A673 (cell line): ENCODE data around the gene FGGY.

ENCODE experiments used
- CTCF ChIP-seq: fragments of 300-800, 200-600 bp; sonication (generic); conservative IDR thresholded peaks from 2 replicates; pipeline ENCODE4 v1.5.1; 2017; ENCODE audit warnings: low read depth, mild to moderate bottlenecking, antibody characterized with exemption, low read length, moderate library complexity, mixed read lengths
- EZH2 ChIP-seq: fragments of 200-600 bp; sonication (generic); IDR thresholded peaks from 2 replicates; pipeline ENCODE4 v1.6.1; 2017; ENCODE audit warnings: borderline replicate concordance, low read depth, mild to moderate bottlenecking, mixed read lengths, antibody characterized with exemption, low read length; ENCODE audit not compliant: poor library complexity, severe bottlenecking

GRCh38 chr1:59687081-59687480 lies 390.2 kb downstream of the FGGY start:
- TF ChIP-seq CTCF (no peak), EZH2 (no peak)
